ENCODE results near the gene TRIM58. TPM values are rescaled to one million over a fixed set of nuclear protein-coding genes. Genes with fewer than 3 reads are reported as not detected.

The TRIM58 gene
- total and polyA plus RNA-seq, 8 donors = under 0.01 to 2.0 (median 0.19) TPM; not detected in 3

GRCh38 chr1:247883346-247883745 is 26.4 kb downstream of the TRIM58 start:
- H3K9me3 ChIP-seq = peaks cover 0 to 12% (median 0%) of the 10 kb centered on the region in 4 donors

GRCh38 chr1:247884797-247885413 is 27.9 kb downstream of the TRIM58 start:
- no peaks in the 10 kb centered on the region for H3K36me3 ChIP-seq
- DNase-seq = no peak
- peaks cover 0 to 8% (median 0%) of the 10 kb centered on the region in 4 donors for H3K9me3 ChIP-seq
- no peaks in the 10 kb centered on the region for H3K4me1 ChIP-seq
- TF ChIP-seq EP300 (IDR thresholded peaks at IDR 0.05) (no peak), POLR2A (IDR thresholded peaks at IDR 0.05) (no peak), POLR2AphosphoS5 (IDR thresholded peaks at IDR 0.05) (no peak), CTCF (IDR thresholded peaks at IDR 0.05) (no peak)
- intact Hi-C loops (cut with DNase I; ENCODE audit: low total_unique reads) = no loop called here
- H3K4me3 ChIP-seq = no peak overlapping the region
- WGBS, 5 donors = 85 to 89% (median 88%) methylated on average over 10 of the region's 10 CpGs
- H3K27me3 ChIP-seq = no peaks in the 10 kb centered on the region
- H3K27ac ChIP-seq = no peak overlapping the region

More at GRCh38 chr1:247883346-247883745, 26.4 kb downstream of the TRIM58 start:
- intact Hi-C loops (cut with DNase I; ENCODE audit: low total_unique reads) = no loop called here
- H3K4me3 ChIP-seq = no peak overlapping the region
- no peaks in the 10 kb centered on the region for H3K4me1 ChIP-seq
- DNase-seq = no peak
- WGBS, 5 donors = 73 to 88% (median 79%) methylated on average over 7 to 9 of the region's 9 CpGs
- no peaks in the 10 kb centered on the region for H3K36me3 ChIP-seq
- H3K27ac ChIP-seq = no peak overlapping the region
- H3K27me3 ChIP-seq = no peaks in the 10 kb centered on the region
- TF ChIP-seq EP300 (IDR thresholded peaks at IDR 0.05) (no peak), CTCF (IDR thresholded peaks at IDR 0.05) (no peak), POLR2AphosphoS5 (IDR thresholded peaks at IDR 0.05) (no peak), POLR2A (IDR thresholded peaks at IDR 0.05) (no peak)

GRCh38 chr1:247895163-247895637 is 38.2 kb downstream of the TRIM58 start, which contains the start of gene OR2W3:
Gene OR2W3 (plus strand): TSS chr1:247895587. CDS start chr1:247895587, 0 bp downstream.
- H3K36me3 ChIP-seq = peaks cover 0 to 9% (median 0%) of the 10 kb centered on the region in 4 donors
- no peak within 1 kb of the TSS for H3K4me3 ChIP-seq
- no peaks in the 10 kb centered on the region for H3K27me3 ChIP-seq
- no peak for DNase-seq
- H3K27ac ChIP-seq = no peak within 1 kb of the TSS
- 40 to 46% (median 44%) methylated on average over 2 of the region's 2 CpGs for WGBS, 5 donors
- H3K9me3 ChIP-seq = peaks cover 0 to 13% (median 7%) of the 10 kb centered on the region in 4 donors
- H3K4me1 ChIP-seq = no peaks in the 10 kb centered on the region
- no peak for TF ChIP-seq POLR2AphosphoS5 (IDR thresholded peaks at IDR 0.05)
- no peak for TF ChIP-seq CTCF (IDR thresholded peaks at IDR 0.05)
- no peak for TF ChIP-seq EP300 (IDR thresholded peaks at IDR 0.05)
- TF ChIP-seq POLR2A (IDR thresholded peaks at IDR 0.05) = no peak
- intact Hi-C loops (cut with DNase I; ENCODE audit: low total_unique reads) = no loop called here

GRCh38 chr1:247895976-247896375 is 39.0 kb downstream of the TRIM58 start:
- Histone ChIP-seq H3K4me3 (no peak overlapping the region), H3K27ac (no peak overlapping the region), H3K4me1 (no peaks in the 10 kb centered on the region), H3K36me3 (peaks cover 0 to 9% (median 0%) of the 10 kb centered on the region in 4 donors), H3K27me3 (no peaks in the 10 kb centered on the region), H3K9me3 (peaks cover 0 to 13% (median 7%) of the 10 kb centered on the region in 4 donors)
- intact Hi-C loops (cut with DNase I; ENCODE audit: low total_unique reads) = no loop called here
- WGBS, 5 donors = 87 to 97% (median 90%) methylated on average over 7 to 14 of the region's 14 CpGs
- no peak for DNase-seq
- TF ChIP-seq POLR2AphosphoS5 (IDR thresholded peaks at IDR 0.05) (no peak), EP300 (IDR thresholded peaks at IDR 0.05) (no peak), CTCF (IDR thresholded peaks at IDR 0.05) (no peak), POLR2A (IDR thresholded peaks at IDR 0.05) (no peak)
